CD8-positive, alpha-beta T cell (primary cell): ENCODE results near the gene ZNF207. TPM values are rescaled to one million over a fixed set of nuclear protein-coding genes. Genes with fewer than 3 reads are reported as not detected.

ENCODE experiments used
- microRNA-seq: library from miRNA; unstranded; fragments of <30 nt; microRNA quantifications from one replicate; pipeline ENCODE4 v1.2.0, GENCODE V29; 2022; ENCODE audit warnings: borderline microRNAs expressed
- total RNA-seq, 46 experiments: library from RNA in 2 of 46; stranded (reverse) in 2 of 46; gene quantifications; one replicate each; pipeline ENCODE4 v1.2.3 and lab custom pipeline; 2021 to 2026

Gene ZNF207
- total RNA-seq, 2 experiments from 2014 or later: 276 to 277 TPM

Small RNA genes lying within 50 kb of the gene (microRNA-seq; reads per million reads assigned to microRNA genes)
- gene MIR632: not detected

Other genes with a start within 250 kb of the ZNF207 start
- gene RHOT1, start 207.7 kb upstream of the ZNF207 start, total RNA-seq: 10 to 100 TPM; 13.1 to 15.4 TPM
- gene RHBDL3, start 84.3 kb upstream of the ZNF207 start, total RNA-seq: not detected
- gene C17orf75, start 8.0 kb upstream of the ZNF207 start, total RNA-seq: 10 to 100 TPM; 12.5 to 14.0 TPM
- gene PSMD11, start 94.4 kb downstream of the ZNF207 start, total RNA-seq: 10 to 100 TPM; 69.9 to 72.6 TPM
- 1 to 10 TPM; 5.6 to 5.9 TPM for gene CDK5R1, start 136.8 kb downstream of the ZNF207 start, total RNA-seq